Measurements from ENCODE around the gene PHLDB2.

PHLDB2 gene

GRCh38 chr3:111999484-112000324, 140.6 kb downstream of the PHLDB2 start:
- no peak for DNase-seq (ENCODE audit: low read depth in 2 of 2)

- no peak for DNase-seq (ENCODE audit: low read depth in 2 of 2)
Measured at GRCh38 chr3:112000367-112000771, 141.3 kb downstream of the PHLDB2 start.

GRCh38 chr3:112000966-112001365, 141.9 kb downstream of the PHLDB2 start:
- no peak for DNase-seq (ENCODE audit: low read depth in 2 of 2)

- DNase-seq (ENCODE audit: low read depth in 2 of 2) = no peak
Measured at GRCh38 chr3:112001526-112001925, 142.5 kb downstream of the PHLDB2 start.

- DNase-seq (ENCODE audit: low read depth in 2 of 2) = no peak
Measured at GRCh38 chr3:112002096-112002971, 143.3 kb downstream of the PHLDB2 start.

- DNase-seq (ENCODE audit: low read depth in 2 of 2) = no peak
Measured at GRCh38 chr3:112003321-112004080, 144.4 kb downstream of the PHLDB2 start.

GRCh38 chr3:112004187-112004586, 145.1 kb downstream of the PHLDB2 start:
- no peak for DNase-seq (ENCODE audit: low read depth in 2 of 2)

- no peak for DNase-seq (ENCODE audit: low read depth in 2 of 2)
Measured at GRCh38 chr3:112004669-112005068, 145.6 kb downstream of the PHLDB2 start.

- DNase-seq (ENCODE audit: low read depth in 2 of 2) = no peak
Measured at GRCh38 chr3:112005091-112005672, 146.1 kb downstream of the PHLDB2 start.

- no peak for DNase-seq (ENCODE audit: low read depth in 2 of 2)
Measured at GRCh38 chr3:112007633-112008032, 148.6 kb downstream of the PHLDB2 start.

- no peak for DNase-seq (ENCODE audit: low read depth in 2 of 2)
Measured at GRCh38 chr3:112009670-112010069, 150.6 kb downstream of the PHLDB2 start.

GRCh38 chr3:112010636-112011035, 151.6 kb downstream of the PHLDB2 start:
- no peak for DNase-seq (ENCODE audit: low read depth in 2 of 2)

- DNase-seq (ENCODE audit: low read depth in 2 of 2) = no peak
Measured at GRCh38 chr3:112011376-112011940, 152.4 kb downstream of the PHLDB2 start.

GRCh38 chr3:112012205-112012992, 153.3 kb downstream of the PHLDB2 start:
- no peak for DNase-seq (ENCODE audit: low read depth in 2 of 2)

GRCh38 chr3:112013058-112013783, 154.2 kb downstream of the PHLDB2 start:
- peak; percentile 23 to 48 for DNase-seq (ENCODE audit: low read depth in 2 of 2)

- no peak for DNase-seq (ENCODE audit: low read depth in 2 of 2)
Measured at GRCh38 chr3:112013784-112014143, 154.7 kb downstream of the PHLDB2 start.

- DNase-seq (ENCODE audit: low read depth in 2 of 2) = no peak
Measured at GRCh38 chr3:112017091-112017490, 158.0 kb downstream of the PHLDB2 start.

GRCh38 chr3:112018712-112019111, 159.6 kb downstream of the PHLDB2 start:
- DNase-seq (ENCODE audit: low read depth in 2 of 2) = no peak

GRCh38 chr3:112019716-112020115, 160.7 kb downstream of the PHLDB2 start:
- DNase-seq (ENCODE audit: low read depth in 2 of 2) = no peak

GRCh38 chr3:112020674-112021085, 161.6 kb downstream of the PHLDB2 start:
- DNase-seq (ENCODE audit: low read depth in 2 of 2) = no peak
